ENCODE results near the gene SLC26A1.

GRCh38 chr4:964346-965025 lies 28.7 kb downstream of the SLC26A1 start:
- TF ChIP-seq CTCF (IDR thresholded peaks at IDR 0.05) = no peak
- TF ChIP-seq REST (IDR thresholded peaks at IDR 0.05; ENCODE audit: insufficient read depth in 1 of 2, low read depth in 2 of 2, low read length in 1 of 2) = no peak

Data from Panc1 (cell line).